Measurements from ENCODE around the gene ZNF276. TPM values are rescaled to one million over a fixed set of nuclear protein-coding genes. Genes with fewer than 3 reads are reported as not detected.
"Not testable (repeated sequence)": the region's sequence is repeated elsewhere in the genome, so short reads cannot be mapped to it uniquely, and the experiment has no call there.

The ZNF276 gene, protein sequence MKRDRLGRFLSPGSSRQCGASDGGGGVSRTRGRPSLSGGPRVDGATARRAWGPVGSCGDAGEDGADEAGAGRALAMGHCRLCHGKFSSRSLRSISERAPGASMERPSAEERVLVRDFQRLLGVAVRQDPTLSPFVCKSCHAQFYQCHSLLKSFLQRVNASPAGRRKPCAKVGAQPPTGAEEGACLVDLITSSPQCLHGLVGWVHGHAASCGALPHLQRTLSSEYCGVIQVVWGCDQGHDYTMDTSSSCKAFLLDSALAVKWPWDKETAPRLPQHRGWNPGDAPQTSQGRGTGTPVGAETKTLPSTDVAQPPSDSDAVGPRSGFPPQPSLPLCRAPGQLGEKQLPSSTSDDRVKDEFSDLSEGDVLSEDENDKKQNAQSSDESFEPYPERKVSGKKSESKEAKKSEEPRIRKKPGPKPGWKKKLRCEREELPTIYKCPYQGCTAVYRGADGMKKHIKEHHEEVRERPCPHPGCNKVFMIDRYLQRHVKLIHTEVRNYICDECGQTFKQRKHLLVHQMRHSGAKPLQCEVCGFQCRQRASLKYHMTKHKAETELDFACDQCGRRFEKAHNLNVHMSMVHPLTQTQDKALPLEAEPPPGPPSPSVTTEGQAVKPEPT
- 11.5 and 12.3 TPM in 2 replicates for total RNA-seq

DNA sequence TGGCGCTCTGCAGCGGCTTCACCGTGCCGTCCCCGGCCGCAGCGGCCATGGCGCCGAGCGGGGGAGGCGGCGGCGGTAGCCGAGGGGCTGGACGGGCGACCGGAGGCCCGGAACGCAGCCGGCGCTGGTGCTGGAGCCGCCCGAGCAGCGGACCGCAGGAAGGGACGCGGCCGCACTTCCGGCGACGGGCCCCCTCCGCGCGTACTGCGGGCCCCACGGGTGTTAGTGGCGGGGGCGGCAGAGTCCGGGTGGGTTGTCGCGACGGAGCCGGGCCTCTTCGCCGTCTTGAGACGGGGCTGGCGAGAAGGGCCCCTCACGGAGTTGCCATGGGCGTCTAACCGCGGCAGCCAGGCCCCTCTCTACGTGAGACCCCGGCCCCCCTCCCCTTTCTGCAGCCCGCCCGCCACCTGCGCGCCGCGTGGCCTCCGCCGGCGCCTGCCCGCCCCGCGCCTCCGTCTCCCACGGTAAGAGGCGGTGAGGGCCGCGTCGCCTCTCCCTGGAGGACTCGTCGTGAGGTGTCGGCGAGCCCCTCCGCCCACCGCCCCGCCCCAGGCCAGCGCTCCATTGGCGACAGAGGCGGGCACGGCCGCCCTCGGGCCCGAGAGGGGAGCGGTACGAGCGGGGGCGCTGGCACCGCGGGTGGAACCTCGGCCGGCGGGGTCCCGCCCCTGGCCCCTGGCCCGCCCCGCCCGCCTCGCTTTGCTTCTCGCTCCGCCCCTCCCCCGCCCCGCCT is at the start of gene ZNF276, which contains the start of gene VPS9D1:
Gene ZNF276, plus strand, starts transcription at position 725 of the 733 bp plus-strand sequence. CDS start 104 bp downstream, outside the sequence.
Gene VPS9D1, minus strand, starts transcription at position 86 of the 733 bp plus-strand sequence. Its CDS starts 37 bp downstream, at position 49.
- peak; percentile 97 for DNase-seq (ENCODE audit: insufficient read length, low spot score, missing footprints)
- peaks cover 26% of the 10 kb centered on the region for H3K4me1 ChIP-seq (ENCODE audit: insufficient read depth, low read length)
- no peaks in the 10 kb centered on the region for H3K27me3 ChIP-seq (ENCODE audit: insufficient read depth, low read length)
- peak within 1 kb of the TSS; percentile 91 for H3K27ac ChIP-seq (ENCODE audit: low read depth, low read length)
- peak within 1 kb of the TSS; percentile 94 for H3K4me2 ChIP-seq (ENCODE audit: insufficient read depth, low read length)
- H3K9me3 ChIP-seq (ENCODE audit: low read depth, low read length), result no peaks in the 10 kb centered on the region
- H3K4me3 ChIP-seq (ENCODE audit: insufficient read depth, low read length), result peak within 1 kb of the TSS; percentile 88
- H2AFZ ChIP-seq (ENCODE audit: low read length), result peak within 1 kb of the TSS; percentile 18
- peaks cover 32% of the 10 kb centered on the region for H4K20me1 ChIP-seq (ENCODE audit: insufficient read depth, low read length)
- TF ChIP-seq, protein P1, sequence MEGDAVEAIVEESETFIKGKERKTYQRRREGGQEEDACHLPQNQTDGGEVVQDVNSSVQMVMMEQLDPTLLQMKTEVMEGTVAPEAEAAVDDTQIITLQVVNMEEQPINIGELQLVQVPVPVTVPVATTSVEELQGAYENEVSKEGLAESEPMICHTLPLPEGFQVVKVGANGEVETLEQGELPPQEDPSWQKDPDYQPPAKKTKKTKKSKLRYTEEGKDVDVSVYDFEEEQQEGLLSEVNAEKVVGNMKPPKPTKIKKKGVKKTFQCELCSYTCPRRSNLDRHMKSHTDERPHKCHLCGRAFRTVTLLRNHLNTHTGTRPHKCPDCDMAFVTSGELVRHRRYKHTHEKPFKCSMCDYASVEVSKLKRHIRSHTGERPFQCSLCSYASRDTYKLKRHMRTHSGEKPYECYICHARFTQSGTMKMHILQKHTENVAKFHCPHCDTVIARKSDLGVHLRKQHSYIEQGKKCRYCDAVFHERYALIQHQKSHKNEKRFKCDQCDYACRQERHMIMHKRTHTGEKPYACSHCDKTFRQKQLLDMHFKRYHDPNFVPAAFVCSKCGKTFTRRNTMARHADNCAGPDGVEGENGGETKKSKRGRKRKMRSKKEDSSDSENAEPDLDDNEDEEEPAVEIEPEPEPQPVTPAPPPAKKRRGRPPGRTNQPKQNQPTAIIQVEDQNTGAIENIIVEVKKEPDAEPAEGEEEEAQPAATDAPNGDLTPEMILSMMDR (IDR thresholded peaks at IDR 0.05; ENCODE audit: extremely low read depth, low read depth, low read length), result no peak
- peaks cover 60% of the 10 kb centered on the region for H3K79me2 ChIP-seq (ENCODE audit: insufficient read depth, low read length)
- H3K36me3 ChIP-seq (ENCODE audit: insufficient read depth, low read length), result peaks cover 31% of the 10 kb centered on the region

DNA sequence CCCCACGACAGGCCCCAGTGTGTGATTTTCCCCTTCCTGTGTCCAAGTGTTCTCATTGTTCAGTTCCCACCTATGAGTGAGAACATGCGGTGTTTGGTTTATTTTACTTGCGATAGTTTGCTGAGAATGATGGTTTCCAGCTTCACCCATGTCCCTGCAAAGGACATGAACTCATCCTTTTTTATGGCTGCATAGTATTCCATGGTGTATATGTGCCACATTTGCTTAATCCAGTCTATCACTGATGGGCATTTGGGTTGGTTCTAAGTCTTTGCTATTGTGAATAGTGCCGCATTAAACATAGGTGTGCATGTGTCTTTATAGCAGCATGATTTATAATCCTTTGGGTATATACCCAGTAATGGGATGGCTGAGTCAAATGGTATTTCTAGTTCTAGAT is 49.8 kb upstream of the ZNF276 start:
- not testable (repeated sequence) for H3K4me1 ChIP-seq (ENCODE audit: insufficient read depth, low read length); H3K27me3 ChIP-seq (ENCODE audit: insufficient read depth, low read length); H3K79me2 ChIP-seq (ENCODE audit: insufficient read depth, low read length)

DNA sequence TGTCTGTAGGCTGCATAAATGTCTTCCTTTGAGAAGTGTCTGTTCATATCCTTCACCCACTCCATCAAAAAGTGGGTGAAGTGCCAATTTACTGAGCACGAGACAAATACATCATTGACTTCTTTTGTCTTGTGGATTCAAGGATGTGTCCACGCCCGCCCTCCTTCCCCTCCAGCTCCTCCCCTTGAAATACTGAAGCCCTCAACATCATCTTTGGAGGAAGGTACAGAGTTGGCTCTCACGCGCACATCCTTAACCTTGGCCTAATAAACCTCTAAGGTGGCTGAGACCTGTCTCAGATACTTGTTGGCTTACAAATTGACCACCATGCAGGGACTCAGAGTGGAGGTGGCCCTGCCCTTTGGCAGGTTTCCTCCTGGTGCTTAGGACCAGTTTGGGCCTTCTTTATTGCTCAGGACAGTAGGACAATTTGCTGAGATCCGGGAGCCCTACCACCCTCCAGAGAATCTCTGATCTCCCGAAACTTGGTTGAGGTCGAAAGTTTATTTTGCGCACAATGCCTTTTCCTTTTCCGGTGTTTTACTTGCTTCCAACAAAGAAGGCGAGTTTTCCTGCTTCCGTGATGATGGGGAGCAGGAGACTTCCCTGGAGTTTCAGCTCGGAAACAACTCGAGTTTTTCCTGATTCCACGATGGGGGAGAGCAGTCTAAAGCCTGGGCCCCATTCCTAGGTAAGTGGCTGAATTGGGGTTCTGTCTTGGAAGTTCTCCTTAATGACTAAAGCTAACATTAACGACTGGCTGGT is 49.0 kb upstream of the ZNF276 start:
- H4K20me1 ChIP-seq (ENCODE audit: insufficient read depth, low read length), result no peaks in the 10 kb centered on the region
- H3K4me2 ChIP-seq (ENCODE audit: insufficient read depth, low read length), result no peak overlapping the region
- no peak overlapping the region for H3K4me3 ChIP-seq (ENCODE audit: insufficient read depth, low read length)
- no peak overlapping the region for H3K27ac ChIP-seq (ENCODE audit: low read depth, low read length)
- no peaks in the 10 kb centered on the region for H3K36me3 ChIP-seq (ENCODE audit: insufficient read depth, low read length)
- DNase-seq (ENCODE audit: insufficient read length, low spot score, missing footprints), result no peak
- H3K79me2 ChIP-seq (ENCODE audit: insufficient read depth, low read length), result no peaks in the 10 kb centered on the region
- H3K9me3 ChIP-seq (ENCODE audit: low read depth, low read length), result no peaks in the 10 kb centered on the region
- H2AFZ ChIP-seq (ENCODE audit: low read length), result no peak overlapping the region
- TF ChIP-seq, protein P1 (IDR thresholded peaks at IDR 0.05; ENCODE audit: extremely low read depth, low read depth, low read length), result no peak
- no peaks in the 10 kb centered on the region for H3K4me1 ChIP-seq (ENCODE audit: insufficient read depth, low read length)
- H3K27me3 ChIP-seq (ENCODE audit: insufficient read depth, low read length), result no peaks in the 10 kb centered on the region

More for the DNA sequence above, 49.8 kb upstream of the ZNF276 start:
- not testable (repeated sequence) for H4K20me1 ChIP-seq (ENCODE audit: insufficient read depth, low read length); H3K9me3 ChIP-seq (ENCODE audit: low read depth, low read length); H3K4me3 ChIP-seq (ENCODE audit: insufficient read depth, low read length); H3K36me3 ChIP-seq (ENCODE audit: insufficient read depth, low read length); H3K27ac ChIP-seq (ENCODE audit: low read depth, low read length); DNase-seq (ENCODE audit: insufficient read length, low spot score, missing footprints); H3K4me2 ChIP-seq (ENCODE audit: insufficient read depth, low read length); H2AFZ ChIP-seq (ENCODE audit: low read length)

DNA sequence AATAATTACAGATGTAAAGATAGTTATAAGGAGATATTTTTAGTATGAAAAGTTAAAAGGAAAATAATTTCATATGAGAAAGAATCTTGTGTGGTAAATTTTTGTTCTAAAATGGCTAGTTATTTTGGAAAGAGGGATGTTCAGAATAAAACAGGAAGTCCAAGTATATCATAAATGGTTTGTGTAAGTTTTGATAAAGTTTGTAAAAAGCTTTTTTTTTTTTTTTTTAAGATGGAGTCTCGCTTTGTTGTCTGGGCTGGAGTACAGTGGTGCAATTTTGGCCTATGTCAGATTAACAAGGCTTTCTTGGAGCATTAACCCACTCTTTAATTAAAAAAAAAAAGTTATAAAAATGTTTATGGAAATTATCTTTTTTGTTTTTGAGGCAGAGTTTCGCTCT is 43.1 kb upstream of the ZNF276 start:
- no peak overlapping the region for H3K4me2 ChIP-seq (ENCODE audit: insufficient read depth, low read length)
- H2AFZ ChIP-seq (ENCODE audit: low read length), result no peak overlapping the region
- no peaks in the 10 kb centered on the region for H3K27me3 ChIP-seq (ENCODE audit: insufficient read depth, low read length)
- no peak for DNase-seq (ENCODE audit: insufficient read length, low spot score, missing footprints)
- no peaks in the 10 kb centered on the region for H3K36me3 ChIP-seq (ENCODE audit: insufficient read depth, low read length)
- TF ChIP-seq, protein P1 (IDR thresholded peaks at IDR 0.05; ENCODE audit: extremely low read depth, low read depth, low read length), result no peak
- H3K79me2 ChIP-seq (ENCODE audit: insufficient read depth, low read length), result no peaks in the 10 kb centered on the region
- H3K4me3 ChIP-seq (ENCODE audit: insufficient read depth, low read length), result no peak overlapping the region
- H4K20me1 ChIP-seq (ENCODE audit: insufficient read depth, low read length), result no peaks in the 10 kb centered on the region
- no peak overlapping the region for H3K27ac ChIP-seq (ENCODE audit: low read depth, low read length)
- H3K4me1 ChIP-seq (ENCODE audit: insufficient read depth, low read length), result no peaks in the 10 kb centered on the region
- no peaks in the 10 kb centered on the region for H3K9me3 ChIP-seq (ENCODE audit: low read depth, low read length)
